Endothelial cell of umbilical vein (primary cell): Measurements from ENCODE around the gene IL5RA. TPM values are rescaled to one million over a fixed set of nuclear protein-coding genes. Genes with fewer than 3 reads are reported as not detected.

Experiments
- BruUV-seq: library from RNA; stranded (reverse); fragments of 400-500 nt; replicated peaks from 2 replicates; lab custom pipeline; 2021; lab: Mats Ljungman, UMichigan
- CTCF ChIA-PET: fragments of 300-600, 350-600 bp; sonication (Branson Sonifier 250); formaldehyde crosslinking; loops from one replicate; lab custom pipeline; 2021; ENCODE audit warnings: antibody characterized with exemption, inconsistent platforms; lab: Charles Lee
- POLR2A ChIA-PET: fragments of 300-600, 350-600 bp; sonication (Branson Sonifier 250); formaldehyde crosslinking; loops from one replicate; lab custom pipeline; 2021; ENCODE audit warnings: antibody characterized with exemption, inconsistent platforms; lab: Charles Lee
- DNase-seq: peaks from one replicate; pipeline ENCODE4 v3.0.0-alpha.2; 2011; ENCODE audit warnings: low read depth, low spot score
- FAIRE-seq: peaks from 2 replicates; lab custom pipeline; 2011; peaks lifted over from hg19 to GRCh38; lab: Jason Lieb, UNC
- H2AFZ ChIP-seq: 2 replicates; pipeline ENCODE4 v1.6.0; 2012; ENCODE audit warnings: low read depth, low read length, control low read depth, inconsistent platforms
- H3K27ac ChIP-seq: 2 replicates; pipeline ENCODE4 v1.5.1; 2011; ENCODE audit warnings: low read depth, mild to moderate bottlenecking, control low read depth, low read length, moderate library complexity; ENCODE audit not compliant: insufficient read depth
- H3K27me3 ChIP-seq, 2 experiments: 2 replicates each; pipeline versions ENCODE4 v1.6.0 to v1.6.1; 2011; ENCODE audit warnings: low read length in 2 of 2, mixed read lengths in 1 of 2; ENCODE audit not compliant: control insufficient read depth in 2 of 2, insufficient read depth in 2 of 2
- H3K36me3 ChIP-seq, 2 experiments: 2 replicates in 1 of 2; 3 replicates in 1 of 2; pipeline ENCODE4 v1.5.1; 2011; ENCODE audit warnings: low read length in 2 of 2, mild to moderate bottlenecking in 1 of 2, moderate library complexity in 1 of 2; ENCODE audit not compliant: control insufficient read depth in 2 of 2, insufficient read depth in 2 of 2; ENCODE audit errors: extremely low read depth in 1 of 2
- H3K4me1 ChIP-seq: 3 replicates; pipeline ENCODE4 v1.5.1; 2011; ENCODE audit warnings: mild to moderate bottlenecking, low read length; ENCODE audit not compliant: control insufficient read depth, insufficient read depth; ENCODE audit errors: extremely low read depth
- H3K4me2 ChIP-seq: 2 replicates; pipeline ENCODE4 v1.6.1; 2011; ENCODE audit warnings: low read length, control low read depth, mixed read lengths; ENCODE audit not compliant: insufficient read depth
- H3K4me3 ChIP-seq, 3 experiments: fragments of 200-600 bp in 1 of 3; sonication (generic), shearing (Covaris generic) in 1 of 3; replicated peaks in 1 of 3; 2 replicates each; pipeline ENCODE4 v1.5.1; 2011 to 2016; ENCODE audit warnings: control low read depth in 3 of 3, low read length in 3 of 3, mild to moderate bottlenecking in 2 of 3, inconsistent platforms in 1 of 3, low read depth in 1 of 3, moderate library complexity in 1 of 3; ENCODE audit not compliant: insufficient read depth in 1 of 3
- H3K79me2 ChIP-seq: 2 replicates; pipeline ENCODE4 v1.6.0; 2012; ENCODE audit warnings: low read length, inconsistent platforms; ENCODE audit not compliant: control insufficient read depth, insufficient read depth
- H3K9ac ChIP-seq: replicated peaks from 2 replicates; pipeline ENCODE3; 2011; ENCODE audit warnings: low read length, control low read depth; ENCODE audit not compliant: insufficient read depth; ENCODE audit errors: extremely low read depth
- H3K9me1 ChIP-seq: replicated peaks from 3 replicates; pipeline ENCODE4 v1.6.0; 2011; ENCODE audit warnings: mild to moderate bottlenecking, low read length; ENCODE audit not compliant: control insufficient read depth, insufficient read depth; ENCODE audit errors: extremely low read depth
- H3K9me3 ChIP-seq: replicated peaks from 2 replicates; pipeline ENCODE4 v1.5.1; 2012; ENCODE audit warnings: low read length, inconsistent platforms; ENCODE audit not compliant: control insufficient read depth, insufficient read depth
- H4K20me1 ChIP-seq: replicated peaks from 2 replicates; pipeline ENCODE3; 2011; ENCODE audit warnings: mild to moderate bottlenecking, low read length; ENCODE audit not compliant: control insufficient read depth, insufficient read depth; ENCODE audit errors: extremely low read depth
- CTCF ChIP-seq, 2 donors: IDR thresholded peaks; 1 replicate in 1 of 2; 2 replicates in 1 of 2; pipeline ENCODE4 v1.5.1; 2011; ENCODE audit warnings: low read length in 2 of 2, mild to moderate bottlenecking in 2 of 2, moderate library complexity in 2 of 2, control low read depth in 1 of 2, inconsistent platforms in 1 of 2, low read depth in 1 of 2; ENCODE audit not compliant: insufficient read depth in 1 of 2; ENCODE audit errors: extremely low read depth in 1 of 2
- EZH2 ChIP-seq: IDR thresholded peaks from 2 replicates; pipeline ENCODE4 v1.6.1; 2012; ENCODE audit warnings: borderline replicate concordance, low read depth, mild to moderate bottlenecking, moderate library complexity, low read length, inconsistent platforms; ENCODE audit not compliant: severe bottlenecking
- FOS ChIP-seq: IDR thresholded peaks from 2 replicates; pipeline ENCODE4 v1.6.1; 2011; ENCODE audit warnings: mild to moderate bottlenecking, low read length, moderate library complexity, borderline replicate concordance; ENCODE audit not compliant: insufficient read depth
- GATA2 ChIP-seq: IDR thresholded peaks from 2 replicates; pipeline ENCODE4 v1.7.0; 2011; ENCODE audit warnings: low read depth, mild to moderate bottlenecking, moderate library complexity, mixed read lengths, low read length; ENCODE audit not compliant: insufficient read length, insufficient read depth
- JUN ChIP-seq: IDR thresholded peaks from 2 replicates; pipeline ENCODE4 v1.6.1; 2011; ENCODE audit warnings: borderline replicate concordance, low read depth; ENCODE audit not compliant: insufficient read length, insufficient read depth
- MAX ChIP-seq: IDR thresholded peaks from 2 replicates; pipeline ENCODE4 v1.6.1; 2011; ENCODE audit not compliant: insufficient read depth, insufficient read length
- MYC ChIP-seq: IDR thresholded peaks from one replicate; pipeline ENCODE4 v1.6.1; 2011; ENCODE audit warnings: mild to moderate bottlenecking, low read depth, low read length
- POLR2A ChIP-seq: IDR thresholded peaks from 2 replicates; pipeline ENCODE4 v1.6.1; 2012; ENCODE audit warnings: low read depth, mild to moderate bottlenecking, control low read depth, low read length
- POLR2AphosphoS5 ChIP-seq: IDR thresholded peaks from 2 replicates; pipeline ENCODE4 v1.6.1; 2012; ENCODE audit warnings: low read depth, mild to moderate bottlenecking, control low read depth, low read length, moderate library complexity; ENCODE audit not compliant: insufficient read depth
- dilution Hi-C: fragments of 300-500 bp; cut with MboI; formaldehyde crosslinking; loops from one replicate; pipeline ENCODE4 v1.15.0; 2019; ENCODE audit warnings: low sequenced_read_pairs; ENCODE audit not compliant: extremely low pct_ligation_motif_present
- intact Hi-C: fragments of 100-400 bp; cut with micrococcal nuclease; formaldehyde crosslinking; loops from one replicate; pipeline ENCODE4 v1.10.0; 2022
- polyA plus RNA-seq, 4 experiments: library from polyadenylated mRNA; depleted of rRNA in 3 of 4; stranded (reverse) in 3 of 4; unstranded in 1 of 4; fragments of >200 nt; gene quantifications; 2 replicates each; pipeline versions ENCODE4 v1.2.1 to v1.2.3, GENCODE V29; 2011 to 2012; ENCODE audit warnings: missing spikeins in 1 of 4
- total RNA-seq: library from RNA; stranded (reverse); gene quantifications from 2 replicates; pipeline ENCODE4 v1.2.3, GENCODE V29; 2021

IL5RA gene
- total and polyA plus RNA-seq, 2 donors (not counting 3 experiments of a cell fraction or from before 2014, with no cell fraction given), result not detected

GRCh38 chr3:3105815-3106214, 4.4 kb downstream of the IL5RA start:
- ChIA-PET CTCF (no interaction called here), POLR2A (no interaction called here)
- Histone ChIP-seq H3K9ac (no peak overlapping the region), H3K4me3 (no peak overlapping the region), H3K9me1 (no peaks in the 10 kb centered on the region), H3K4me1 (no peaks in the 10 kb centered on the region), H2AFZ (no peak overlapping the region), H3K27ac (no peak overlapping the region), H4K20me1 (no peaks in the 10 kb centered on the region), H3K4me2 (no peak overlapping the region), H3K36me3 (no peaks in the 10 kb centered on the region), H3K27me3 (no peaks in the 10 kb centered on the region), H3K9me3 (no peaks in the 10 kb centered on the region), H3K79me2 (no peaks in the 10 kb centered on the region)
- dilution Hi-C loops (no loop called here), intact Hi-C loops (no loop called here)
- no peak for TF ChIP-seq FOS
- no peak for TF ChIP-seq MAX
- no peak for TF ChIP-seq EZH2
- no peak for TF ChIP-seq CTCF (IDR thresholded peaks at IDR 0.05; ENCODE audit: extremely low read depth in 1 of 2, insufficient read depth in 1 of 2, low read depth in 1 of 2, low read length in 2 of 2)
- TF ChIP-seq MYC, result no peak
- TF ChIP-seq POLR2AphosphoS5, result no peak
- no peak for TF ChIP-seq POLR2A
- TF ChIP-seq GATA2, result no peak
- TF ChIP-seq JUN, result no peak
- BruUV-seq, result no TSS peak
- FAIRE-seq (no peak), DNase-seq (no peak)
